Activated CD4-positive, alpha-beta T cell treated with anti-CD3 and anti-CD28 coated beads for 36 hours (primary cell): ENCODE measurements around the gene AMPD3. TPM values are rescaled to one million over a fixed set of nuclear protein-coding genes. Genes with fewer than 3 reads are reported as not detected.

Experiments
- ATAC-seq: fragments of 200-7000 bp; cut with Tn5 transposase; one replicate; pipeline ENCODE4 v1.10.0; 2021; ENCODE audit warnings: mild to moderate bottlenecking, moderate library complexity
- CTCF ChIA-PET: fragments of 350-600 bp; sonication (Branson Sonifier 250); formaldehyde crosslinking; loops from one replicate; lab custom pipeline; 2021; ENCODE audit warnings: antibody characterized with exemption; lab: Charles Lee
- POLR2A ChIA-PET: fragments of 350-600 bp; sonication (Branson Sonifier 250); formaldehyde crosslinking; loops from one replicate; lab custom pipeline; 2021; ENCODE audit warnings: antibody characterized with exemption, inconsistent platforms; lab: Charles Lee
- DNase-seq: peaks from one replicate; pipeline ENCODE4 v3.0.0-alpha.2; 2020
- H3K27ac Mint-ChIP-seq: one replicate; pipeline ENCODE4 v1.8.0; 2021; ENCODE audit warnings: mixed read lengths
- H3K27me3 Mint-ChIP-seq: one replicate; pipeline ENCODE4 v1.8.0; 2021; ENCODE audit warnings: mixed read lengths
- H3K36me3 Mint-ChIP-seq: one replicate; pipeline ENCODE4 v1.8.0; 2021; ENCODE audit warnings: low read depth, mixed read lengths
- H3K4me1 Mint-ChIP-seq: one replicate; pipeline ENCODE4 v1.8.0; 2021; ENCODE audit warnings: mixed read lengths
- H3K4me3 Mint-ChIP-seq: one replicate; pipeline ENCODE4 v1.8.0; 2021; ENCODE audit warnings: mild to moderate bottlenecking, moderate library complexity, mixed read lengths
- H3K9me3 Mint-ChIP-seq: one replicate; pipeline ENCODE4 v1.8.0; 2021; ENCODE audit warnings: low read depth, mixed read lengths
- intact Hi-C, 2 experiments: fragments of 100-400 bp; cut with DNase I in 1 of 2; cut with micrococcal nuclease in 1 of 2; formaldehyde crosslinking; loops; one replicate each; pipeline versions ENCODE4 v1.14.2 to v1.15.1; 2022 to 2024; cut with DNase I, micrococcal nuclease
- total RNA-seq, 2 experiments: library from RNA; stranded (reverse); gene quantifications; one replicate each; pipeline ENCODE4 v1.2.3, GENCODE V29; 2021

The AMPD3 gene
- total RNA-seq, 2 experiments from 2014 or later = 26.3 to 27.1 TPM

DNA sequence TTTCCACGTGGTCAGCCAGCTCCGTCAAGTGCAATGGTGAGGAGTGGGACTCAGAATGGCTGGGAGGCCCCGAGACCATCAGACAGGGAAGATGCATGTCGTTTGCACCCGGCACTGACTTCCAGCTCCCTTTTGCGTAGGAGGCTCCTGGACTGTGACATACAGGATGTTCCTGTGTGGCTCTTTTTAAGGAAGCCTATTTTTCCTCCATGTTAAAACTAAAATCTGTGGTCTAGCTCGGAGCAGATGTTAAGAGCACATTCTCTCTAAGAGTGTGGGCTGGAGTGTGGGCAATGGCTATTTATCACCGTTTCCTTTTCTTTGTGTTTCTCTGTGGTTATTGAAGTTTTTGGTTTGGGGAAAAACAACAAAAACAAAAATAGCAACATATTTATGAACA, 40.9 kb upstream of the AMPD3 start:
- POLR2A ChIA-PET = interaction anchor here (0.7 kb wide), 1 partner anchor 1377 kb away, joined by 3 read pairs; no protein-coding TSS in a partner anchor
- no peak for DNase-seq
- Mint-ChIP-seq H3K27me3 (no peaks in the 10 kb centered on the region), H3K27ac (no peak overlapping the region), H3K36me3 (no peaks in the 10 kb centered on the region), H3K4me3 (no peak overlapping the region), H3K4me1 (peaks cover 27% of the 10 kb centered on the region), H3K9me3 (no peaks in the 10 kb centered on the region)
- CTCF ChIA-PET = interaction anchor here (0.8 to 2.8 kb wide), 15 partner anchors 8 to 317 kb away, joined by 3 to 22 read pairs (median 4); partner anchors contain the start of genes AMPD3 and RNF141
- intact Hi-C loops = no loop called here
- ATAC-seq = no peak

DNA sequence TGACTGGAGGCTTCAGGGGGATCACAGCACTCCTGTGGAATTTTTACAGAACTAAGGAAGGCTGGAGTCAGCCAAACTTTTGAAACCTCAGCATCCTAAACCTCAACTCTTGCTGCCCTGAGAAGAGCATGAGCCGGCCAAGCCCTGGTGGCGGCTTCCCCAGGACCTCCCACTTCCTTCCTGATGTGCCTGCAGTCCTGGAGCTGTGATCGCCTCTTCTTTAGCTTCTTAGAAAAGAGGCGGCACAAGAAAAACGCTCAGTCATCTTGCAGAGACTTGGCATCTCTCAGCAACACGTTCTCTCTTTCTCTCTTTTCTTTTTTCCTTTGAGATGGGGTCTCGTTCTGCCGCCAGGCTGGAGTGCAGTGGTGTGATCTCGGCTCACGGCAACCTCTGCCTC, 40.4 kb upstream of the AMPD3 start:
- intact Hi-C loops = no loop called here
- ChIA-PET POLR2A (interaction anchor here (0.6 to 0.7 kb wide), 2 partner anchors 459 to 1377 kb away, joined by 3 read pairs; no protein-coding TSS in a partner anchor), CTCF (interaction anchor here (0.8 to 2.8 kb wide), 10 partner anchors 8 to 317 kb away, joined by 3 to 22 read pairs (median 6); partner anchors contain the start of gene RNF141)
- H3K36me3 Mint-ChIP-seq = no peaks in the 10 kb centered on the region
- ATAC-seq = peak; percentile 45
- no peak overlapping the region for H3K27ac Mint-ChIP-seq
- H3K4me1 Mint-ChIP-seq = peaks cover 22% of the 10 kb centered on the region
- H3K9me3 Mint-ChIP-seq = no peaks in the 10 kb centered on the region
- H3K27me3 Mint-ChIP-seq = no peaks in the 10 kb centered on the region
- DNase-seq = no peak
- no peak overlapping the region for H3K4me3 Mint-ChIP-seq

DNA sequence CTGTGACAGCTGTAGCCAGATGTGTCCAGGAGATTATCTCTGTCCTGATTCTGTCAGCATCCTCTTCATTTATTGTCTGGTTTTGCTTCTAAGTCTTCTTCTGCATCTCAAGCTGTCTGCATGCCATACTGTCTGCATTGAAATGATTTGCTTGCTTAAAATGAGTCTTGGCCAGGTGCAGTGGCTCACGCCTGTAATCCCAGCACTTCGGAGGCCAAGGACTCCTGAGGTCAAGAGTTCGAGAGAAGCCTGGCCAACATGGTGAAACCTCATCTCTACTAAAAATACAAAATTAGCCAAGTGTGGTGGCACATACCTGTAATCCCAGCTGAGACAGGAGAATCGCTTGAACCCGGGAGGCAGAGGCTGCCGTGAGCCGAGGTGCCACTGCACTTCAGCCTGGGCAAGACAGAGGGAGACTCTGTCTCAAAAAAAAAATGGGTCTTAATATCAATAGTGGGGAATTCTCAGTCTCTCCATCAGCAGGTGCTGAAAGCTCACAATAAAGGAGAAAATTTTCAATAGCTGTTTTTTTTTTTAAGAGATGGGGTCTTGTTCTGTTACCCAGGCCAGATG, 39.2 kb upstream of the AMPD3 start:
- no peak overlapping the region for H3K4me3 Mint-ChIP-seq
- no peaks in the 10 kb centered on the region for H3K36me3 Mint-ChIP-seq
- DNase-seq = no peak
- POLR2A ChIA-PET = no interaction called here
- no peak overlapping the region for H3K27ac Mint-ChIP-seq
- intact Hi-C loops = no loop called here
- H3K9me3 Mint-ChIP-seq = no peaks in the 10 kb centered on the region
- H3K4me1 Mint-ChIP-seq = peaks cover 20% of the 10 kb centered on the region
- no peak for ATAC-seq
- CTCF ChIA-PET = interaction anchor here (2.5 to 2.8 kb wide), 2 partner anchors 10 to 13 kb away, joined by 10 to 11 read pairs; no protein-coding TSS in a partner anchor
- no peaks in the 10 kb centered on the region for H3K27me3 Mint-ChIP-seq

DNA sequence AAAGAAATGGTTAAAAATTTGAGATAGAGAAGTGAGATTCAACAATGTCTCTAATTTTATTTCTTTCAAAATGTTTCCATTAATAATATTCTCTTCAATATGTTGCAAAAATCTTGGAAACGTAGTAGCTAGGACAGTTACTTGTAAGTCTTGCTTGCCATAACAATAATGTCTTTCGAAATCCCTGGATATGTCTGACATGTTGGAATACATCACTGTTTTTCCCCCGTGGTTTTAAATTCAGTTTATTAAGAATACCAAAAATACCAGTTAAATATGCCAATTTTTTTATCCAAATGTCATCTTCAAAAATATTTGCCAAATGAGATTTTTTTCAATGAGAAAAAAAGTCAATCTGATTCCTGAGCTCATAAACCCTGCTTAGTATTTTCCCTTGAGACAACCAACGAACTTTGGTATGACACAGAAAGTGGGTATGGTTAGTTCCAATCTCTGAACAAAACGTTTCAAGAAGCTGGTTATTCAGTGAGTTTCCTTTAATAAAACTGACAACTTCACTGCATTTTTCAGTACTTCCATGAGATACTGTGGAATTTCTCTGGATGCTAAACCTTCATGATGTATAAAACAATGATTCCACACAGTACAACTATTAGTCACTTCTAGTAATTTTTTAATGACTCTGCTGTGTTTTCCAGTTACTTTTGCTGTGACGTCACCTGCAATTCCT, 36.7 kb upstream of the AMPD3 start:
- H3K27me3 Mint-ChIP-seq = no peaks in the 10 kb centered on the region
- ChIA-PET CTCF (interaction anchor here (1.1 kb wide), 1 partner anchor 12 kb away, joined by 3 read pairs; no protein-coding TSS in a partner anchor), POLR2A (no interaction called here)
- intact Hi-C loops = no loop called here
- H3K4me1 Mint-ChIP-seq = peaks cover 19% of the 10 kb centered on the region
- no peak overlapping the region for H3K27ac Mint-ChIP-seq
- ATAC-seq (no peak), DNase-seq (no peak)
- H3K9me3 Mint-ChIP-seq = no peaks in the 10 kb centered on the region
- no peak overlapping the region for H3K4me3 Mint-ChIP-seq
- H3K36me3 Mint-ChIP-seq = no peaks in the 10 kb centered on the region

DNA sequence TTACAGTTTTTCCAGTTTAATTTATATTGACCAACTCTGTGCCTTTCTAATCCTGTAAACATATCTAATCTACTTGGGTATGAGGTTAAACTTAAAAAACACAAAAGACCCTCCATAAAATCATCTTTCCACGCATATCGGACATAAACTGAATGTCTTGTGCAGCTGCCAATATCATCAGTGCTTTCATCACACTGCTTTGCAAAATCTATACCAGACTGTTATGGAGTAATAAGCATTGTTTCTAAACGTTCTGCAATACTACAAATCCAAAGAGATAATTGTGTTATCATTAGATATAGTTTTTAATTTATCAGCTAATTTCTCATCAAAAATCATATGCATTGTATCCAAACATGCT, 36.1 kb upstream of the AMPD3 start:
- DNase-seq = no peak
- POLR2A ChIA-PET = no interaction called here
- intact Hi-C loops = no loop called here

DNA sequence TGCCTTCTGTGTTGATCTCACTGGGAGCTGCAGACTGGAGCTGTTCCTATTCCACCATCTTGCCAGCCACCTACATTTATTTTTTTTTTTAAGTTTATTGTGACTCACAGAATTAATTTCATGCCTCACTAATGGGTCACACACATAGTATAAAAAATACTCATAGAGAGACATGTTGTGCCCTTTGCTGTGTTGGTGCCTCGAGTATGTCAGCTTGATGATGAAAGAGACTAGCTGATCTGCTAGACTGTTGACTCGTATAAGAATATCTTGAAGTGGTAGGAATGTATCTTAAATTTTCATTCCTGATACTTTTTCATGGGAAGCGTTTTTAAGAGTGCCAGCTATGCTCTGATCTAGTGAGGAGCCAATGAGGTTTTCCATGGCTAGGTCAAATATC, 28.6 kb upstream of the AMPD3 start:
- POLR2A ChIA-PET = no interaction called here

More for the DNA sequence above, 36.1 kb upstream of the AMPD3 start:
- Mint-ChIP-seq H3K9me3 (no peaks in the 10 kb centered on the region), H3K27me3 (no peaks in the 10 kb centered on the region), H3K4me1 (peaks cover 14% of the 10 kb centered on the region), H3K36me3 (no peaks in the 10 kb centered on the region), H3K4me3 (no peak overlapping the region), H3K27ac (no peak overlapping the region)
- CTCF ChIA-PET = interaction anchor here (0.8 to 1.1 kb wide), 2 partner anchors 12 to 1907 kb away, joined by 3 to 4 read pairs; no protein-coding TSS in a partner anchor
- ATAC-seq = no peak

DNA sequence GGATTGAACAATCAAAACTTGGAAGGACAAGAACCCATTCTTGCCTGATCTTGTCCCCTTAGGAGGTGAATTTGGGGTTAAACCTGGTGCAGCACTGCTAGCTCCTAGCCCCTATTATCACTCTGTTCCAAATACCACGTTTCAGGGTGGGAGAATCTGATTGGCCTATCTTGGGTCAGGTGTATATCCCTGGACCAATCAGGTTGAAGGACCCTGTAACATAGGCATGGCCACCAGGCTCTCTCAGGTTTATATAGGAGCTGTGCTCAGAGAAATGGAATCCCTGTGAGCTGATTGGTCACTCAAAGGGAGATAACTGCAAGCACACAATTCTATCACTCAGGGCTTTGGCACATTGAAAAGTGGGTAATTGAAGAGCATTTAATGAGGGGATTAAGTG, 26.6 kb upstream of the AMPD3 start:
- no peak for ATAC-seq
- no peak for DNase-seq
- Mint-ChIP-seq H3K36me3 (no peaks in the 10 kb centered on the region), H3K27ac (no peak overlapping the region), H3K27me3 (peaks cover 2% of the 10 kb centered on the region), H3K9me3 (peaks cover 6% of the 10 kb centered on the region), H3K4me1 (no peaks in the 10 kb centered on the region), H3K4me3 (no peak overlapping the region)
- CTCF ChIA-PET = interaction anchor here (0.6 to 2.4 kb wide), 5 partner anchors 14 to 273 kb away, joined by 3 to 10 read pairs (median 4); partner anchors contain the start of genes AMPD3 and RNF141
- POLR2A ChIA-PET = no interaction called here
- intact Hi-C loops = no loop called here

More for the DNA sequence above, 28.6 kb upstream of the AMPD3 start:
- Mint-ChIP-seq H3K27ac (no peak overlapping the region), H3K9me3 (peaks cover 4% of the 10 kb centered on the region), H3K4me1 (no peaks in the 10 kb centered on the region), H3K36me3 (no peaks in the 10 kb centered on the region), H3K27me3 (peaks cover 2% of the 10 kb centered on the region), H3K4me3 (no peak overlapping the region)
- intact Hi-C loops = no loop called here
- CTCF ChIA-PET = interaction anchor here (0.8 to 1.1 kb wide), 3 partner anchors 9 to 1210 kb away, joined by 3 read pairs; no protein-coding TSS in a partner anchor
- ATAC-seq (no peak), DNase-seq (no peak)

DNA sequence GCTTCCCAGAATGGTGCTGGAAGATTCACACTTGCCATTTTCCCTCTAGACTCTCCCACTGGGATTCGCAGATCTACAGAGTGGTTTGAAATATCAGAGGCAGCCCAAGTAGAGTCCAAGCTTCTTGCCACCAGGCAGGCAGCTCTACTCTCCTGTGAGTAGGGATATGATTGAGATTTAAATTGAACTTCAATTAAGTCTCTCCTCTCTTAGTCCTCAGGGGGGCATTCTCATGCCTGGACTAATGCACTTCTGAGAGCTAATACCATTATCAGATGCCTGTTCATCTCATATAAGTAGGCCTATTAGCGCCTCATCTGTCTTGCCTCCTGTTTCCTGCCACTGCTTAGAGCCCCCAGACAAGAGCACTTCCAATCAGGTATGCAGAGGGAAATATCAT, 25.5 kb upstream of the AMPD3 start:
- Mint-ChIP-seq H3K9me3 (peaks cover 6% of the 10 kb centered on the region), H3K27ac (no peak overlapping the region), H3K4me1 (no peaks in the 10 kb centered on the region), H3K4me3 (no peak overlapping the region), H3K27me3 (peaks cover 2% of the 10 kb centered on the region), H3K36me3 (no peaks in the 10 kb centered on the region)
- no peak for ATAC-seq
- CTCF ChIA-PET = interaction anchor here (0.6 to 2.4 kb wide), 5 partner anchors 15 to 189 kb away, joined by 3 to 10 read pairs (median 4); partner anchors contain the start of gene AMPD3
- intact Hi-C loops = no loop called here
- no peak for DNase-seq
- POLR2A ChIA-PET = no interaction called here

DNA sequence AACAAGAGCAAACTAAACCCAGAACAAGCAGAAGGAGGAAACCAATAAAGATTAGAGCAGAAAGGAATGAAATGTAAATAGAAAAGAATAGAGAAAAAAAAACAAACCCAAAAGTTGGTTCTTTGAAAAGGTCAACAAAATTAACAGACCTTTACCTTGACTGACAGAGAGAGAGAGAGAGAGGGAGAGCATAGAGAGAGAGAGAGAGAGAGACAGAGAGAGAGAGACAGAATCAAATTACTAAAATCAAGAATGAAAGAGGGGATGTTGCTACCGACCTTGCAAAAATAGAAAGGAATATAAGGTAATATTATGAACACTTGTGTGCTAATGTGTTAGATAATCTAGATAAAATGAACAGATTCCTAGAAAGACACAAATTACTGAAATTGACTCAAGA, 22.6 kb upstream of the AMPD3 start:
- Mint-ChIP-seq H3K27ac (no peak overlapping the region), H3K4me1 (peaks cover 4% of the 10 kb centered on the region), H3K27me3 (peaks cover 2% of the 10 kb centered on the region), H3K36me3 (no peaks in the 10 kb centered on the region), H3K9me3 (peaks cover 6% of the 10 kb centered on the region), H3K4me3 (no peak overlapping the region)
- intact Hi-C loops = no loop called here
- ChIA-PET POLR2A (no interaction called here), CTCF (no interaction called here)
- DNase-seq = no peak
- ATAC-seq = no peak

DNA sequence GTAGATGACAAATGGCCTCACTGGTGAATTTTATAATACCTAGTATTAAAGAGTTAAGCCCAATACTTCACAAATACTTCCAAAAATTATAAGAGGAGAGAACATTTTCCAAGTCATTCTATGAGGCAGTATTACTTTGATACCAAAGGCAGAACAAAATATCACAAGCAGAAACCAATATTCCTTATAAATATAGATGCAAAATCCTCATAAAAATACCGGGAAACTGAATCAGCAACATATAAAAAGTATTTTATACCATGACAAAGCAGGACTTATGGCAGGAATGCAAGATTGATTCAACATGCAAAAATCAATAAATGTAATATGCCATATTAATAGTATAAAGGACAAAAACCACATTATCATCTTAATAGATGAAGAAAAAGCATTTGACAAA, 22.1 kb upstream of the AMPD3 start:
- H3K9me3 Mint-ChIP-seq = peaks cover 6% of the 10 kb centered on the region
- no peak overlapping the region for H3K4me3 Mint-ChIP-seq
- intact Hi-C loops = no loop called here
- DNase-seq (no peak), ATAC-seq (no peak)
- peaks cover 4% of the 10 kb centered on the region for H3K4me1 Mint-ChIP-seq
- ChIA-PET POLR2A (no interaction called here), CTCF (interaction anchor here (0.9 kb wide), 1 partner anchor 19 kb away, joined by 3 read pairs; no protein-coding TSS in a partner anchor)
- H3K27me3 Mint-ChIP-seq = peaks cover 2% of the 10 kb centered on the region
- no peak overlapping the region for H3K27ac Mint-ChIP-seq
- no peaks in the 10 kb centered on the region for H3K36me3 Mint-ChIP-seq

DNA sequence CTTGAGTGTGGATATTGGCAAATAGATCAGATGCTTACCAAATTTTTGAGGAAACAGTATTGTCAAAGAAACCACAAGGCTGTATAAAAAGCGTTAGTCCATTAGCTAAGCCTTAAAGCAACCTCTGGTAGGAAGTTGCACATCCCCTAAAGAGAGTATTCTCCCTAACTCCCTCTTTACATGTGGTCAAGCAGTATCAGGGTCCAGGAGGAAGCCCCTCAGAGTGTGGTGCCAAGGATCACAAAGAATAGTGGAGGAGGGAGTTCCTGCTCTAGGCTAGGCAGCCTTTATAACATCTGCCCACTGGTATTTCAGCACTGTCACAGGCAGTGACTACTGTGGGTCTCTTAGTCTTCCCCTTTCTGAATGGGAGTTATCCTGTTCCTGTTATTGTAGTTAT, 18.8 kb upstream of the AMPD3 start:
- ChIA-PET POLR2A (no interaction called here), CTCF (interaction anchor here (0.6 to 1.1 kb wide), 4 partner anchors 9 to 220 kb away, joined by 3 to 4 read pairs (median 3); no protein-coding TSS in a partner anchor)
- no peaks in the 10 kb centered on the region for H3K36me3 Mint-ChIP-seq
- peaks cover 4% of the 10 kb centered on the region for H3K9me3 Mint-ChIP-seq
- ATAC-seq = no peak
- no peak overlapping the region for H3K27ac Mint-ChIP-seq
- no peak for DNase-seq
- intact Hi-C loops = no loop called here
- H3K4me3 Mint-ChIP-seq = no peak overlapping the region
- H3K27me3 Mint-ChIP-seq = peaks cover 1% of the 10 kb centered on the region
- H3K4me1 Mint-ChIP-seq = peaks cover 4% of the 10 kb centered on the region
